Endothelial cell (in vitro differentiated cells): Measurements from ENCODE around the gene PRSS21. TPM values are rescaled to one million over a fixed set of nuclear protein-coding genes. Genes with fewer than 3 reads are reported as not detected.

Experiments
- DNase-seq: peaks from one replicate; pipeline ENCODE4 v3.0.0; 2021; ENCODE audit warnings: low spot score
- H3K27ac Mint-ChIP-seq: one replicate; pipeline ENCODE4 v1.8.0; 2021; ENCODE audit warnings: mixed read lengths, inconsistent platforms; ENCODE audit not compliant: unreplicated experiment
- H3K27me3 Mint-ChIP-seq: one replicate; pipeline ENCODE4 v1.8.0; 2021; ENCODE audit warnings: mild to moderate bottlenecking, moderate library complexity, mixed read lengths, inconsistent platforms; ENCODE audit not compliant: unreplicated experiment
- H3K36me3 Mint-ChIP-seq: one replicate; pipeline ENCODE4 v1.8.0; 2021; ENCODE audit warnings: mild to moderate bottlenecking, low read depth, mixed read lengths, inconsistent platforms; ENCODE audit not compliant: unreplicated experiment
- H3K4me1 Mint-ChIP-seq: one replicate; pipeline ENCODE4 v1.8.0; 2021; ENCODE audit warnings: mild to moderate bottlenecking, mixed read lengths, inconsistent platforms; ENCODE audit not compliant: unreplicated experiment
- H3K4me3 Mint-ChIP-seq: one replicate; pipeline ENCODE4 v1.8.0; 2021; ENCODE audit warnings: mild to moderate bottlenecking, mixed read lengths, inconsistent platforms; ENCODE audit not compliant: unreplicated experiment
- H3K9me3 Mint-ChIP-seq: one replicate; pipeline ENCODE4 v1.8.0; 2021; ENCODE audit warnings: mixed read lengths, inconsistent platforms; ENCODE audit not compliant: unreplicated experiment
- CTCF ChIP-seq: fragments of 200-600 bp; sonication (generic); IDR thresholded peaks from one replicate; pipeline ENCODE4 v1.5.0; 2021; ENCODE audit warnings: antibody characterized with exemption; ENCODE audit not compliant: unreplicated experiment
- total RNA-seq: library from RNA; stranded (reverse); fragmentation: NEBNext Ultra II Directional; extraction: Animal tissue kit (Norgen Biotek cat#: 25700); gene quantifications from one replicate; pipeline ENCODE4 v1.2.1, GENCODE V29; 2021; ENCODE audit not compliant: unreplicated experiment

PRSS21 gene
- total RNA-seq, 1 donor from 2014 or later, result not detected

GRCh38 chr16:2855536-2855935 lies 38.5 kb downstream of the PRSS21 start:
- Mint-ChIP-seq H3K4me3 (no peak overlapping the region), H3K27me3 (peaks cover 8% of the 10 kb centered on the region), H3K9me3 (peaks cover 8% of the 10 kb centered on the region), H3K36me3 (peaks cover 9% of the 10 kb centered on the region), H3K4me1 (peaks cover 2% of the 10 kb centered on the region), H3K27ac (peak overlapping the region; percentile 70)
- TF ChIP-seq CTCF, result no peak
- no peak for DNase-seq

GRCh38 chr16:2856061-2856670 lies 39.1 kb downstream of the PRSS21 start:
- Mint-ChIP-seq H3K4me3 (no peak overlapping the region), H3K27me3 (peaks cover 8% of the 10 kb centered on the region), H3K36me3 (peaks cover 9% of the 10 kb centered on the region), H3K4me1 (peaks cover 2% of the 10 kb centered on the region), H3K9me3 (peaks cover 8% of the 10 kb centered on the region), H3K27ac (no peak overlapping the region)
- DNase-seq, result no peak
- no peak for TF ChIP-seq CTCF

- Mint-ChIP-seq H3K4me3 (no peak overlapping the region), H3K36me3 (peaks cover 9% of the 10 kb centered on the region)
Measured at GRCh38 chr16:2856686-2857450, 39.8 kb downstream of the PRSS21 start.

GRCh38 chr16:2857451-2858244 lies 40.6 kb downstream of the PRSS21 start, which contains the start of gene PRSS22:
TSS of gene PRSS22 (minus strand) at chr16:2858170. CDS start at chr16:2858104, 66 bp downstream.
- Mint-ChIP-seq H3K27ac (no peak within 1 kb of the TSS), H3K27me3 (peaks cover 8% of the 10 kb centered on the region), H3K4me3 (peak within 1 kb of the TSS; percentile 40), H3K9me3 (peaks cover 8% of the 10 kb centered on the region), H3K36me3 (peaks cover 9% of the 10 kb centered on the region), H3K4me1 (peaks cover 2% of the 10 kb centered on the region)
- TF ChIP-seq CTCF, result no peak
- DNase-seq, result no peak

More at GRCh38 chr16:2856686-2857450, 39.8 kb downstream of the PRSS21 start:
- no peak overlapping the region for H3K27ac Mint-ChIP-seq
- TF ChIP-seq CTCF, result no peak
- H3K4me1 Mint-ChIP-seq, result peaks cover 2% of the 10 kb centered on the region
- peaks cover 8% of the 10 kb centered on the region for H3K9me3 Mint-ChIP-seq
- DNase-seq, result no peak
- peaks cover 8% of the 10 kb centered on the region for H3K27me3 Mint-ChIP-seq
